ENCODE results near the gene METTL15.

GRCh38 chr11:28086569-28086968 lies 21.6 kb upstream of the METTL15 start:
- TF ChIP-seq POLR2A (IDR thresholded peaks at IDR 0.05), result no peak
- no peak for TF ChIP-seq CTCF (IDR thresholded peaks at IDR 0.05)
